22Rv1 (cell line): ENCODE results near the gene CAPN1.
A peak's percentile ranks its signal among the peaks of the same experiment; 100 is the strongest.

Experiments
- ZFX ChIP-seq: fragments of 450-650 bp; IDR thresholded peaks from 2 replicates; pipeline ENCODE4 v1.6.1; 2017; ENCODE audit warnings: antibody characterized with exemption, borderline replicate concordance
- TF ChIP-seq, protein P1 (sequence below): fragments of 450-650 bp; IDR thresholded peaks from 2 replicates; pipeline ENCODE4 v1.5.1; 2017; ENCODE audit warnings: mild to moderate bottlenecking

DNA sequence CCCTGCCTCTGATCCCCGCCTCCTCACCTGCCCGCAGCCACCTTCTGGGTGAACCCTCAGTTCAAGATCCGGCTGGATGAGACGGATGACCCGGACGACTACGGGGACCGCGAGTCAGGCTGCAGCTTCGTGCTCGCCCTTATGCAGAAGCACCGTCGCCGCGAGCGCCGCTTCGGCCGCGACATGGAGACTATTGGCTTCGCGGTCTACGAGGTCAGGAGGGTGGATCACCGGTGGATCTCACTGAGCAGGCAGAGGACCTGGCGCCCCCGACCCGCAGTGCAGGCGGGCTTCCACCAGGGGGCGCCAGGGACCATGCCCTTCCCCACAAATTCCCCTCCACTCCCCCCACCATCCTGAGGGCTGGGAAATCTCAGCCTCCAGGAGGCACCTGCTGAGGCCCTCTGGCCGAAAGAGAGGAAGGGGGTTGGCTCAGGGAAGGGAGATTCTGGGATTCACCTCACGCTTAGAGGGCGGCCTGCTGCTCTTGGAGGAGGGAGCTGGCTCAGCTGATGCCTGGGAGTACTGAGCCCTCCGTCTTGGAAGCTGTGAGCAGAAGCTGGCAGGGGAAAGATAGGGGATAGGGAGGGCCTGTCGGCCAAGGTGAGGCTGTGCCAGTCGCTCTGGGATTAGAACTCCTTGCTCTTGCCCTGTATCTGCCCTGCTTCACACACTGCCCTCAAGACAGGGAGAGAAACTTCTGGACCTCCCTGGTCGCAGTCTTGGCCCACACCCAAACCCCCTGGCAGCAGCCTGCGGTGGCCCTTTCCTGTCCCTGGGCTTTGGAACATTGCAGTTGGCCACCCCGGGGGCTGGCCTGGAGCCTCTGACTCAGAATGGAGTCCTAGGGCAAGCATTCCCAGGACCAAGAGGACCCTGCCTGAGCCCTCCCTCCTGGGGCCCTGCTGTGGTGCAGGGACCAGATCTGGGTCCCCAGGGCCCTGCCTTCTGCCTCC lies 23.2 kb downstream of the CAPN1 start:
- TF ChIP-seq, protein P1, sequence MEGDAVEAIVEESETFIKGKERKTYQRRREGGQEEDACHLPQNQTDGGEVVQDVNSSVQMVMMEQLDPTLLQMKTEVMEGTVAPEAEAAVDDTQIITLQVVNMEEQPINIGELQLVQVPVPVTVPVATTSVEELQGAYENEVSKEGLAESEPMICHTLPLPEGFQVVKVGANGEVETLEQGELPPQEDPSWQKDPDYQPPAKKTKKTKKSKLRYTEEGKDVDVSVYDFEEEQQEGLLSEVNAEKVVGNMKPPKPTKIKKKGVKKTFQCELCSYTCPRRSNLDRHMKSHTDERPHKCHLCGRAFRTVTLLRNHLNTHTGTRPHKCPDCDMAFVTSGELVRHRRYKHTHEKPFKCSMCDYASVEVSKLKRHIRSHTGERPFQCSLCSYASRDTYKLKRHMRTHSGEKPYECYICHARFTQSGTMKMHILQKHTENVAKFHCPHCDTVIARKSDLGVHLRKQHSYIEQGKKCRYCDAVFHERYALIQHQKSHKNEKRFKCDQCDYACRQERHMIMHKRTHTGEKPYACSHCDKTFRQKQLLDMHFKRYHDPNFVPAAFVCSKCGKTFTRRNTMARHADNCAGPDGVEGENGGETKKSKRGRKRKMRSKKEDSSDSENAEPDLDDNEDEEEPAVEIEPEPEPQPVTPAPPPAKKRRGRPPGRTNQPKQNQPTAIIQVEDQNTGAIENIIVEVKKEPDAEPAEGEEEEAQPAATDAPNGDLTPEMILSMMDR = peak; percentile 97
- TF ChIP-seq ZFX = no peak
